Caco-2 (cell line): ENCODE results near the gene WWOX. TPM values are rescaled to one million over a fixed set of nuclear protein-coding genes. Genes with fewer than 3 reads are reported as not detected.

Experiments used
- BruUV-seq: library from RNA; stranded (reverse); fragments of 400-500 nt; replicated peaks from 2 replicates; lab custom pipeline; 2021; lab: Mats Ljungman, UMichigan
- CTCF ChIA-PET: fragments of 300-600 bp; sonication (Branson Sonifier 250); formaldehyde crosslinking; loops from one replicate; lab custom pipeline; 2022; ENCODE audit warnings: antibody characterized with exemption; lab: Charles Lee
- POLR2A ChIA-PET: fragments of 300-600 bp; sonication (Branson Sonifier 250); formaldehyde crosslinking; loops from one replicate; lab custom pipeline; 2022; ENCODE audit warnings: antibody characterized with exemption; lab: Charles Lee
- DNase-seq, 2 experiments: peaks; one replicate each; pipeline versions ENCODE4 v3.0.0 to v3.0.0-alpha.2; 2020 to 2022
- H3K27me3 ChIP-seq: replicated peaks from 2 replicates; pipeline ENCODE4 v1.6.0; 2011; ENCODE audit warnings: low read length; ENCODE audit not compliant: control insufficient read depth, insufficient read depth
- H3K36me3 ChIP-seq: 2 replicates; pipeline ENCODE4 v1.5.1; 2011; ENCODE audit warnings: low read length; ENCODE audit not compliant: control insufficient read depth, insufficient read depth
- H3K4me1 ChIP-seq: fragments of 250-450 bp; sonication (Bioruptor Pico); 2 replicates; pipeline ENCODE4 v1.5.1; 2020; ENCODE audit warnings: mild to moderate bottlenecking
- H3K4me3 ChIP-seq: 2 replicates; pipeline ENCODE4 v1.5.1; 2011; ENCODE audit warnings: low read depth, mild to moderate bottlenecking, control low read depth, low read length
- H3K9me3 ChIP-seq: fragments of 250-450 bp; sonication (Bioruptor Pico); 2 replicates; pipeline ENCODE4 v1.5.1; 2020; ENCODE audit warnings: mild to moderate bottlenecking, moderate library complexity
- H3K27ac Mint-ChIP-seq: one replicate; pipeline ENCODE4 v1.8.0; 2022; ENCODE audit warnings: mixed read lengths; ENCODE audit not compliant: unreplicated experiment
- H3K27me3 Mint-ChIP-seq: one replicate; pipeline ENCODE4 v1.8.0; 2022; ENCODE audit warnings: mixed read lengths; ENCODE audit not compliant: insufficient read depth, unreplicated experiment
- H3K36me3 Mint-ChIP-seq: one replicate; pipeline ENCODE4 v1.8.0; 2022; ENCODE audit warnings: mild to moderate bottlenecking, mixed read lengths; ENCODE audit not compliant: insufficient read depth, unreplicated experiment
- H3K4me1 Mint-ChIP-seq: one replicate; pipeline ENCODE4 v1.8.0; 2022; ENCODE audit warnings: low read depth, mixed read lengths; ENCODE audit not compliant: unreplicated experiment
- H3K4me3 Mint-ChIP-seq: one replicate; pipeline ENCODE4 v1.8.0; 2022; ENCODE audit warnings: mild to moderate bottlenecking, moderate library complexity, mixed read lengths; ENCODE audit not compliant: unreplicated experiment
- H3K9me3 Mint-ChIP-seq: one replicate; pipeline ENCODE4 v1.8.0; 2022; ENCODE audit warnings: mixed read lengths; ENCODE audit not compliant: unreplicated experiment
- intact Hi-C: fragments of 100-400 bp; cut with micrococcal nuclease; formaldehyde crosslinking; loops from one replicate; pipeline ENCODE4 v1.10.0; 2022; ENCODE audit not compliant: unreplicated experiment
- total RNA-seq: library from RNA; stranded (reverse); gene quantifications from 2 replicates; pipeline ENCODE4 v1.2.3, GENCODE V29; 2022
- TF ChIP-seq, protein P1 (sequence below), 2 experiments: fragments of 200-600 bp in 1 of 2; IDR thresholded peaks; 1 replicate in 1 of 2; 2 replicates in 1 of 2; pipeline versions ENCODE4 v1.5.1 to v1.8.0; 2011 to 2022; ENCODE audit warnings: antibody characterized with exemption in 1 of 2, control low read depth in 1 of 2, inconsistent platforms in 1 of 2, low read depth in 1 of 2, low read length in 1 of 2, mild to moderate bottlenecking in 1 of 2, moderate library complexity in 1 of 2; ENCODE audit not compliant: insufficient read depth in 1 of 2, severe bottlenecking in 1 of 2, unreplicated experiment in 1 of 2

The WWOX gene
- total RNA-seq, 1 experiment from 2014 or later: 45.0 TPM

DNA sequence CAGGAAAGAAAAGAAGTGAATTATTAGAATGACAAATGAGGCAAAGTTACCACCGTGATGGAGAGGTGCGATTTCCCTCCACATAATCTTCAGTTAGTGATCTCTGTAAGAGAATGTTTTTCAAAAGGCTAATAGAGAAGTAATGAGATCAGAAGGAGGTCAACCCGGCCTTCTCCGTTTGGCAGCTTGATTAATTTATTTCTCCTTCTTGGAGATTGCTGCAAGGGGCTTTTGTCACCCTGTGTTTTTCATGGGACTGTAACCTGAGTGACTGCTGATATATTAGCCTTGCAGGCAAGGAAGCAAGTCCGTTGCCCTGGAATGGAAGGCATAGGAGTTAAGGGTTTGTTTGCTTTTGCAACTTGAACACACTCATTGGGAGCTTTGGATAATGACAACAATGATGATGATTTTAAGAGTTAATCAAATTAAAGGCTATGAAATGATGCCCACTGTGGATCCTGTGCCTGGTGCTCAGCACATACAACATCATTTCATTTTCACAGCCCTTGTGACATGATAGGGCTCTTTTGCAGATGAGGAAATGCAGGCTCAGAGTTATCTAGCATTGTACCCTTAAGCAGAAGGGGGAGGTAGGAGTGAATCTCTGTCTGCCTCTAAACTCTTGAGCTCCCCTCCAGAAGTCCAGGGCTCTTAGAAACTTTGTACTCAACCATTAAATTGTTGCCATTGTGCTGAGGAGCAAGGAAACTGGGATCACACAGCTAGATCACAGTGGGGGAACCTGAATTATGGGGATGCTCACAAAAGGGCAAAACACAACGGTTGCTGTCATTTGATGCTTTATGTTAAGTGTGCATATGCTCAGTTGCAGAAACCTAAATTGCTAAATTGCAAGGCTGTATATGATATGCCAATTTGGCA, 226.3 kb downstream of the WWOX start:
- H3K9me3 Mint-ChIP-seq: no peaks in the 10 kb centered on the region
- ChIA-PET CTCF (no interaction called here), POLR2A (no interaction called here)
- TF ChIP-seq, protein P1, sequence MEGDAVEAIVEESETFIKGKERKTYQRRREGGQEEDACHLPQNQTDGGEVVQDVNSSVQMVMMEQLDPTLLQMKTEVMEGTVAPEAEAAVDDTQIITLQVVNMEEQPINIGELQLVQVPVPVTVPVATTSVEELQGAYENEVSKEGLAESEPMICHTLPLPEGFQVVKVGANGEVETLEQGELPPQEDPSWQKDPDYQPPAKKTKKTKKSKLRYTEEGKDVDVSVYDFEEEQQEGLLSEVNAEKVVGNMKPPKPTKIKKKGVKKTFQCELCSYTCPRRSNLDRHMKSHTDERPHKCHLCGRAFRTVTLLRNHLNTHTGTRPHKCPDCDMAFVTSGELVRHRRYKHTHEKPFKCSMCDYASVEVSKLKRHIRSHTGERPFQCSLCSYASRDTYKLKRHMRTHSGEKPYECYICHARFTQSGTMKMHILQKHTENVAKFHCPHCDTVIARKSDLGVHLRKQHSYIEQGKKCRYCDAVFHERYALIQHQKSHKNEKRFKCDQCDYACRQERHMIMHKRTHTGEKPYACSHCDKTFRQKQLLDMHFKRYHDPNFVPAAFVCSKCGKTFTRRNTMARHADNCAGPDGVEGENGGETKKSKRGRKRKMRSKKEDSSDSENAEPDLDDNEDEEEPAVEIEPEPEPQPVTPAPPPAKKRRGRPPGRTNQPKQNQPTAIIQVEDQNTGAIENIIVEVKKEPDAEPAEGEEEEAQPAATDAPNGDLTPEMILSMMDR (IDR thresholded peaks at IDR 0.05; ENCODE audit: insufficient read depth in 1 of 2, low read depth in 1 of 2, low read length in 1 of 2, severe bottlenecking in 1 of 2, unreplicated experiment in 1 of 2): no peak
- no peaks in the 10 kb centered on the region for H3K27me3 Mint-ChIP-seq
- DNase-seq: no peak
- no peaks in the 10 kb centered on the region for H3K36me3 Mint-ChIP-seq
- Histone ChIP-seq H3K27me3 (no peaks in the 10 kb centered on the region), H3K4me1 (no peaks in the 10 kb centered on the region; the same call in 1 of the 2 replicates), H3K9me3 (no peaks in the 10 kb centered on the region), H3K4me3 (no peak overlapping the region), H3K36me3 (no peaks in the 10 kb centered on the region)
- H3K4me3 Mint-ChIP-seq: no peak overlapping the region
- peaks cover 12% of the 10 kb centered on the region for H3K4me1 Mint-ChIP-seq
- H3K27ac Mint-ChIP-seq: no peak overlapping the region
- no TSS peak for BruUV-seq
- intact Hi-C loops: no loop called here

DNA sequence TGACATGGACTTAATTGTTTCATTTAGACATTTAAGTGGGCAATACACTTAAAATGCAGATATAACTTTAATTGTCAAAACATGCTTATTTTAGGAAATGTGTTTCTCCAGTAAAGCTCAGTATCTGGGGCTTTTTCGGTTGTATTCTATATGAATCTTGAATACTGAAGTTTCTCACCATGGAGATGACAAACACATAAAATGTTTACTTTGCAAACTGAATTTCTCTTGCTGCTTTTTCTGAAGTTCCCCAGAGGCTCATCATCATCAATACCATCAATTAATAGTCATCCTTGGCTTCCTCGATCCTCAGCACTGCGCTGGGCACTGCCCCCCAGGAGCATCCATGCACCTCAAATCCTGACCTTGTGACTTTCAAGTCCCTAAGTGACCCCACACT, 227.3 kb downstream of the WWOX start:
- H3K9me3 ChIP-seq: no peaks in the 10 kb centered on the region
- H3K4me1 ChIP-seq: no peaks in the 10 kb centered on the region; the same call in 1 of the 2 replicates
- no peaks in the 10 kb centered on the region for H3K9me3 Mint-ChIP-seq
- CTCF ChIA-PET: no interaction called here
- intact Hi-C loops: no loop called here
- BruUV-seq: no TSS peak
- no peaks in the 10 kb centered on the region for H3K27me3 Mint-ChIP-seq
- TF ChIP-seq, protein P1 (IDR thresholded peaks at IDR 0.05; ENCODE audit: insufficient read depth in 1 of 2, low read depth in 1 of 2, low read length in 1 of 2, severe bottlenecking in 1 of 2, unreplicated experiment in 1 of 2): no peak
- H3K4me1 Mint-ChIP-seq: peaks cover 12% of the 10 kb centered on the region
- no peaks in the 10 kb centered on the region for H3K36me3 Mint-ChIP-seq
- H3K4me3 Mint-ChIP-seq: no peak overlapping the region
- no peaks in the 10 kb centered on the region for H3K36me3 ChIP-seq
- no peak overlapping the region for H3K27ac Mint-ChIP-seq
- POLR2A ChIA-PET: no interaction called here
- DNase-seq: no peak
- H3K27me3 ChIP-seq: no peaks in the 10 kb centered on the region
- H3K4me3 ChIP-seq: no peak overlapping the region

DNA sequence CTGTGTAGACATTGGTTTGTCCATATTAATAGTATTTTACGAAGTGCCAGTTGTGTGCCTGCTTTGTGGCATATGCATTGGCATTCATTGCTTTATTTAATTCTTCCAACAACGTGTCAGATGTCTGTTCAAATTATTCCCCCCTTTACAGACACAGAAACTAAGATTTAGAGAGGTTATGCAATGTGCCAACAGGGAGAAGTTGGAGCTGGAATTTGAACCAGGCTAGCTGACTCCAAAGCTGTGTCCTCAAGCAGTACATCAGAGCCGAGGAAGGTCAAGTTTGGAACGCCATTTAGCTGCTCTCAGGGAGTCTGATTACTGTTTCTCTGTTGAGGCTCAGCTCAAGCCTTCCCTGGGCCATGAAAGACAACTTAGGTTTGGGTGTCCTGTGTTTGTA, 232.3 kb downstream of the WWOX start:
- intact Hi-C loops: no loop called here
- Mint-ChIP-seq H3K4me3 (no peak overlapping the region), H3K9me3 (no peaks in the 10 kb centered on the region), H3K27me3 (no peaks in the 10 kb centered on the region), H3K36me3 (no peaks in the 10 kb centered on the region), H3K27ac (no peak overlapping the region), H3K4me1 (peaks cover 8% of the 10 kb centered on the region)
- Histone ChIP-seq H3K36me3 (no peaks in the 10 kb centered on the region), H3K4me3 (no peak overlapping the region), H3K27me3 (no peaks in the 10 kb centered on the region), H3K4me1 (no peaks in the 10 kb centered on the region), H3K9me3 (no peaks in the 10 kb centered on the region)
- BruUV-seq: no TSS peak
- POLR2A ChIA-PET: no interaction called here
- DNase-seq: no peak
- CTCF ChIA-PET: no interaction called here
- TF ChIP-seq, protein P1 (IDR thresholded peaks at IDR 0.05; ENCODE audit: insufficient read depth in 1 of 2, low read depth in 1 of 2, low read length in 1 of 2, severe bottlenecking in 1 of 2, unreplicated experiment in 1 of 2): no peak
